HG03139 (cell line): ENCODE data around the gene CBFB.

Experiments
- ATAC-seq: cut with Tn5 transposase; IDR thresholded peaks from one replicate; pipeline ENCODE4 v1.9.1; 2021; ENCODE audit not compliant: unreplicated experiment

Gene CBFB

GRCh38 chr16:67091906-67092566, 63.1 kb downstream of the CBFB start:
- ATAC-seq: no peak

DNA sequence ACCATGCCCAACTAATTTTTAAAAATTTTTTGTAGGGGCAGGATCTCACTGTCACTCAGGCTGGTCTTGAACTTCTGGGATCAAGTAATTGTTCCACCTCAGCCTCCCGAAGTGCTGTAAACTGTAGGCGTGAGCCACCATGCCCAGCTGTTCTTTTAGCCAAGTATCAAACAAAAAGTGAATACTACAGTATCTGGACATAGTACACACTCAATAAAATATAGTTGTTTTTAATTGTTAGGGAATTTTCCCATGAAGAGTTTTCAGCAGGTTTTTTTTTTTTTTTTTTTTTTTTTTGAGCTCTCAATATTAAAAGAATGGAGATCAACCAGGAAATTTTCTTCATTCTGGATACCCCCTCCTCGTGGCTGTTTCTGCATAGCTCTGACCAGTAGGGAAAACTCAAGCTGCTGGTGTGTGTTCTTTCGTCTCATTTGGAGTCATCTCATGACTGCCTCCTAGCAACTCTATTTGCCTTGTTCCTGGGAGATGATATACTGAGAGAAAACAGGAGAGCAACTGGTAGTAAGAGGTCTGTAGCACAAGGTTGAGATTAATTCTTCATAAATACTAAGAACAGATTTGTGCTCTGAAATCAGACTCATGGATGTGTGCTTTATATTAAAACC, 64.3 kb downstream of the CBFB start:
- no peak for ATAC-seq

- ATAC-seq: no peak
These were observed 69.7 kb downstream of the CBFB start for GRCh38 chr16:67098599-67098998.

GRCh38 chr16:67100569-67101310, 71.8 kb downstream of the CBFB start:
- no peak for ATAC-seq

DNA sequence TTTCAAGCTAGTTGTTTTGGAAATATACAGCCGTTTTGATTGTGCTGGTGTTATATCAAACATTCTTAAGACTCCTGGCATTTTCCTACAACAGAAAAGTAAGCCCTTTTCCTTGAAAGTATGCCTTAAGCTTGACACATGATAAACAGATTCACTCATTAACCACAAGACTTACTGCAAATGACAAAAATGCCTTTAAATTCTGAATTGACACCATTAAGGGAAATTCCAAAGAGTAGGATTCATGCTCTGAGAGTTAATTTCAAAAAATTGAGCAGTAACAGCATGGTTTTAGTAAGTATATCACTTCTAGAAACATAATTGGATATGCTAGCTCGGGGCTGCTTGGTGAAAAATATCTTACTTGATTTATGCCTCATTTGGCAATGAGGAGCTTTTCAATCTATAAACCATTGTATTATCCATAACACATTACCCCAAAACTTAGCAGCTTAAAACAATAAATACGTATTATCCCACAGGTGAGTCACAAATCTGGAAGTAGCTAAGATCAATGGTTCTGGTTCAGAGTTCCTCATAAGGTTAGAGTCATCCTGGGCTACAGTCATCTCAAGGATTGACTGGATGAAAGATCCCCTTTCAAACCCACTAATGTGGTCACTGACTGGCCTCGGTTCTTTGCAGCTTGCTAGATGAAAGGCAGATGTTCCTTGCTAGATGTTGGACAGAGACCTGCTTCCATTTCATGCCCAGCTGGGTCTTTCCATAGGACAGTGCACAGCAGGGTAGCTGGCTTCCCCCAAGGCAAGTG, 72.5 kb downstream of the CBFB start:
- no peak for ATAC-seq

- ATAC-seq: no peak
These were observed 75.1 kb downstream of the CBFB start for GRCh38 chr16:67104061-67104460.

DNA sequence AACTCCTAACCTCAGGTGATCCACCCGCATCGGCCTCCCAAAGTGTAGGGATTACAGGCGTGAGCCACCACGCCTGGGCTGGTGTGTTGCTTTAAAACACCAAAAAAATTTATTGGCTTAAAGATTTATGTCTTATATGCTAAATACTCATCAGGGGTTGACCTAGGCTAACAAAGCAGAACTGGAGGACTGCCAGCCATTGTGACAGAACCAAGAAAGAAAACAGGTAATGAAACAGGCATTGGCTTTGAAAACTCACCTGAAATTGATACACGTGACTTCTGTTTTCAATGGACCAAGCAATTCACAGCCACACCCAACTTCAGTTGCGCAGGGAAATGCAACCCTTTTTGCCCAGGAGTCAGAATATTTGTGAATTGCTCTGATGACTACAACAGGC, 75.9 kb downstream of the CBFB start:
- ATAC-seq: no peak

GRCh38 chr16:67105246-67105645, 76.3 kb downstream of the CBFB start:
- ATAC-seq: no peak

DNA sequence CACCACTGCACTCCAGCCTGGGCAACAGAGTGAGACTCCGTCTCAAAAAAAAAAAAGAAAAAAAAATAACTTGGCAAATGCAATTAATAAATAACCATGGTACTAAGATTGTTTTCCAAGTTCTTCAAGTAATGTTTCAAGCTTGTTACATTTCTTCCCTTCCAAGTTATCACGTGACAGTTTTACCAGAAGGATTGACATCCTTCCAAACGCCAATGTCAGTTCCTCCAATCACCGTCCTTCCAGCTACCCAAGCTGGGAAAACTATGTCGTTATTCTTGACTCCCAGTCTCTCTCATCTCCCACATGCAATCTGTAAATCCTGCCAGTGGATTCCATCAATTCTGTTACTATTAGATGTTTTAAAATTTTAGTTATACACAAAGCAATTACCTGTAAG, 76.9 kb downstream of the CBFB start:
- ATAC-seq: no peak

DNA sequence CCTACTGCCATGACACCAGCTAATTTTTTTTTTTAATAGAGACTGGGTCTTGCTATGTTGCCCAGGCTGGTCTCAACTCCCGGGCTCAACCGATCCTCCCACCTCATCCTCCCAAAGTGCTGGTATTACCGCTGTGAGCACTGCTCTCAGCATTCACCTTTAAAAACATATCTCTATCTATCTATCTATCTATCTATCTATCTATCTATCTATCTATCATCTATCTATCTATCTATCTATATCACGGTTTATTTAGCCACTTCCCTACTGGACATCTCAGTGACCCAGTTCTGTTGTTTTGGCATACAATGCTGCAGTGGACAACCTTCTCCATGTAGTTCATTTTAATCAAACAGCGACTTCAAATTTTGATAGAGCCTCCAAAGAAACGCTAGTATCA, 79.5 kb downstream of the CBFB start:
- no peak for ATAC-seq

- no peak for ATAC-seq
These were observed 80.0 kb downstream of the CBFB start for GRCh38 chr16:67108931-67109406.

DNA sequence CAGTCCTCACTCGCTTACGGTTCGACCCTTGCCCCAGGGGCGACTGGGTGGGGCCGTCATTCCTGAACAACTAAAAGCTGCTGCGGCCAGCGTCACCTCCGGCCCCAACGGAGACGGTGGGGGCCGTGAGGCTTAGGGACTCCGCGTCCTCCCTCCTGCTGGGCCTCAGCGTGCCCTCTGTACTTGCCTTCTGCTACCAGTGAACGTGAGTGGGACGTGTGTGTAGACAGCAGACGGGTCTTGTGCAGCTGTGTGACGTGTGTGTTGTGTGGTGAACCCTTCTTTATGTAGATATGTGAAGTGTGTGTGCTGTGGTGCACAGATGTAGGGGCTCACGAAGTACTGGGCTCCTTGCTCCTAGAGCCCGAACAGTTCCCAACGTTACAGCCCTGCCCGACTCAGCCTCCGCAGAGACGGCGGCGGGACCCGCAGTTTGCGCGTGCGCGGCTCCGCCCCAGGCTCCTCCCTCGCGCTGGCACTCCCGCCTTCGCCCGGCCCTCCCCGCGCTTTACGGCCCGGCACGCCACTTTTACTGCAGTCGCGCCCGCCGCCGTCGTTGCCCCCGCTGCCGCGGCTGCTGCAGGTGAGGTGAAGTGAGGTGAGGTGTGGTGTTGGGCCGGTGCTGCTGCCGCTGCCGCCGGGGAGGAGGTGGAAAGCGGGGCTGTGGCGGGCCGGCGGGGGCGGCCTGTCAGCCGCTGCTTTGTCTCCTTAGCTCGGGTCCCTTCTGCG, 80.6 kb downstream of the CBFB start, which contains the start of gene PHAF1:
Gene PHAF1 (plus strand): TSS at position 535 of the 729 bp plus-strand sequence. CDS start 235 bp downstream, outside the sequence.
- ATAC-seq: peak; percentile 67

DNA sequence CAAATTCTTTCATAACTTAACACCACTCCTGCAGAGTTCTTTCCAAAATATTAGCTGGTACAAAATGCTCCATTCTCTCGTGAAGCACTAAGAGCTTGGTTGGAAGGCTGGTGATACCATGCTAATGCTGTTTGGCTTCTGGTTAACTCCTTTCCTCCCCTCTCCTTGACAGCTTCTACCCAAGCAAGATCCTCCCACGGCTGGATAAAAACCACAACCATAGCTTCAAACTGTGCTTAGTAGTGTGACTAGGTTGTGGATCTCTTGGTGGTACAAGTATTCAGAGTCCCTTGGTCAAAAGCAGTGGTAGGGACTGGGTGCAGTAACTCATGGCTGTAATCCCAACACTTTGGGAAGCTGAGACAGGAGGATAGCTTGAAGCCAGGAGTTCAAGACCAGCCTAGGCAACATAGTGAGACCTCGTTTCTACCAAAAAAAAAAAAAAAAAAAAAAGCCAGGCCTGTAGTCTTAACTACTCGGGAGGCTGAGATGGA, 83.0 kb downstream of the CBFB start:
- ATAC-seq: no peak

GRCh38 chr16:67112591-67113399, 83.8 kb downstream of the CBFB start:
- no peak for ATAC-seq

GRCh38 chr16:67114793-67115192, 85.8 kb downstream of the CBFB start:
- ATAC-seq: no peak

DNA sequence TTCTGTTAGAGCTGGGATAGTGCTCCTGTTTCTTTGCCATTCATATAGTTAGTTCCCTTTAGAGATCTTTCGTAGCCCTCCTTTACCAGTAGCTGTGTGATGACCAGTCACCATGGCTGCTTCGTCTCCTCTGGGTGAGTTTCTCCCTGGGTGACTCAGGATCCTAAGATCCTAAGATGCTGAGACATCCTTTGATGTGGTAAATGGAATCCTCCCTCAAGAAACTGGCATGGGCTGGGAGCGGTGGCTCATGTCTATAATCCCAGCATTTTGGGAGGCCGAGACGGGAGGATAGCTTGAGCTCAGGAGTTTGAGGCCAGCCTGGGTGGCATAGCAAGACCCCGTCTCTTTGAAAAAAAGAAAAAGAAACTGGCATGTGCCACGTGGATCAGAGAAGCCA, 86.7 kb downstream of the CBFB start:
- no peak for ATAC-seq

- ATAC-seq: no peak
These were observed 87.7 kb downstream of the CBFB start for GRCh38 chr16:67116388-67117311.

- ATAC-seq: no peak
These were observed 88.8 kb downstream of the CBFB start for GRCh38 chr16:67117716-67118115.
